Spleen (tissue), 11 donors: Measurements from ENCODE around the gene EIF4A3. TPM values are rescaled to one million over a fixed set of nuclear protein-coding genes. Genes with fewer than 3 reads are reported as not detected.

Experiments
- DNase-seq: peaks from one replicate; pipeline ENCODE4 v3.0.0-alpha.2; 2020
- H3K27ac ChIP-seq, 8 donors: fragments of 200-600 bp; sonication (generic) in 7 of 8; 1 replicate in 4 of 8; 2 replicates in 4 of 8; pipeline versions ENCODE4 v1.5.0 to v1.8.0; 2016 to 2021; ENCODE audit warnings: inconsistent platforms in 4 of 8, mild to moderate bottlenecking in 4 of 8, moderate library complexity in 1 of 8
- H3K27me3 ChIP-seq, 7 donors: fragments of 200-600 bp; sonication (generic) in 6 of 7; replicated peaks in 1 of 7; 1 replicate in 4 of 7; 2 replicates in 3 of 7; pipeline versions ENCODE4 v1.5.0 to v1.8.0; 2016 to 2021; ENCODE audit warnings: inconsistent platforms in 3 of 7, mild to moderate bottlenecking in 1 of 7
- H3K36me3 ChIP-seq, 6 donors: fragments of 200-600 bp; sonication (generic) in 5 of 6; 1 replicate in 4 of 6; 2 replicates in 2 of 6; pipeline versions ENCODE4 v1.5.0 to v1.8.0; 2016 to 2021; ENCODE audit warnings: inconsistent platforms in 2 of 6
- H3K4me1 ChIP-seq, 6 donors: fragments of 200-600 bp; sonication (generic) in 5 of 6; 1 replicate in 3 of 6; 2 replicates in 3 of 6; pipeline versions ENCODE4 v1.5.0 to v1.8.0; 2016 to 2021; ENCODE audit warnings: inconsistent platforms in 3 of 6
- H3K4me3 ChIP-seq, 8 donors: fragments of 200-600 bp; sonication (generic) in 7 of 8; 1 replicate in 4 of 8; 2 replicates in 4 of 8; pipeline versions ENCODE4 v1.5.0 to v1.8.0; 2016 to 2021; ENCODE audit warnings: inconsistent platforms in 4 of 8, mild to moderate bottlenecking in 4 of 8, moderate library complexity in 2 of 8
- H3K9me3 ChIP-seq, 8 donors: fragments of 200-600 bp; sonication (generic) in 7 of 8; 1 replicate in 4 of 8; 2 replicates in 4 of 8; pipeline versions ENCODE4 v1.5.0 to v1.8.0; 2016 to 2021; ENCODE audit warnings: inconsistent platforms in 4 of 8
- CTCF ChIP-seq, 11 experiments: fragments of 200-600 bp in 7 of 11; fragments of 450-650 bp in 4 of 11; sonication (generic) in 4 of 11; IDR thresholded peaks in 8 of 11; conservative IDR thresholded peaks in 3 of 11; 1 replicate in 7 of 11; 2 replicates in 4 of 11; pipeline versions ENCODE4 v1.4.0 to v1.8.0; 2016 to 2021; ENCODE audit warnings: antibody characterized with exemption in 11 of 11, inconsistent platforms in 4 of 11, mild to moderate bottlenecking in 1 of 11
- POLR2A ChIP-seq, 3 donors: fragments of 450-650 bp; IDR thresholded peaks; one replicate each; pipeline ENCODE4 v1.5.1; 2017; ENCODE audit warnings: antibody characterized with exemption in 3 of 3, mild to moderate bottlenecking in 1 of 3
- POLR2AphosphoS5 ChIP-seq, 3 donors: sonication (generic); formaldehyde crosslinking; IDR thresholded peaks; one replicate each; pipeline ENCODE4 v1.5.1; 2017; ENCODE audit warnings: antibody characterized with exemption in 3 of 3
- WGBS, 5 donors: extraction: QIAGEN DNeasy Blood & Tissue Kit in 3 of 5; methylation state at CpG; one replicate each; pipeline versions ENCODE4 v1.1.5 to v1.1.7; 2013 to 2018; 5-methylcytosine and 5-hydroxymethylcytosine counted together
- intact Hi-C: fragments of 100-400 bp; cut with DNase I; formaldehyde crosslinking; loops from one replicate; pipeline ENCODE4 v1.15.0; 2023; ENCODE audit warnings: low total_unique reads
- polyA plus RNA-seq, 3 donors: library from polyadenylated mRNA; stranded (reverse); fragments of 200-250 nt; gene quantifications; one replicate each; pipeline ENCODE4 v1.2.1, GENCODE V29; 2013
- total RNA-seq, 7 donors: library from RNA; depleted of rRNA in 3 of 7; stranded (reverse); fragments of >200 nt in 3 of 7; fragmentation: NEBNext Ultra II Directional in 4 of 7; extraction: Animal tissue kit (Norgen Biotek cat#: 25700) in 4 of 7; gene quantifications; one replicate each; pipeline versions ENCODE4 v1.1.0 to v1.2.1, GENCODE V29; 2016 to 2021
- donor health status: healthy with polysubstance abuse.
- donor health status: DM: no; HTN: no; CAD: no; lungs with moderate emphysema.
- donor health status: DM: no; HTN: no; CAD: no.
- donor health status: Bipolar disorder and iron deficiency.
- donor health status: healthy.
- donor health status: DM: no; HTN: no; CAD: no.
- donor health status: DM: yes; HTN: yes; CAD: no.

EIF4A3 gene
- total and polyA plus RNA-seq, 10 donors = 37.3 to 79.5 (median 63.6) TPM

- peaks cover 0 to 21% (median 0%) of the 10 kb centered on the region in 7 donors for H3K27me3 ChIP-seq
- no peaks in the 10 kb centered on the region for H3K36me3 ChIP-seq
- no peak overlapping the region for H3K4me3 ChIP-seq
- intact Hi-C loops = no loop called here
- H3K9me3 ChIP-seq = no peaks in the 10 kb centered on the region
- 85 to 92% (median 91%) methylated on average over 22 to 23 of the region's 23 CpGs for WGBS, 5 donors
- TF ChIP-seq POLR2A (IDR thresholded peaks at IDR 0.05) (no peak), CTCF (IDR thresholded peaks at IDR 0.05 in 8 of 11, conservative IDR thresholded peaks at IDR 0.05 in 3 of 11) (no peak)
- DNase-seq = no peak
- no peak overlapping the region for H3K27ac ChIP-seq
- peaks cover 0 to 23% (median 6%) of the 10 kb centered on the region in 6 donors for H3K4me1 ChIP-seq
Measured at GRCh38 chr17:80189611-80190010, 42.7 kb upstream of the EIF4A3 start.

GRCh38 chr17:80187515-80187941 is 40.6 kb upstream of the EIF4A3 start:
- Histone ChIP-seq H3K36me3 (no peaks in the 10 kb centered on the region), H3K27me3 (peaks cover 0 to 23% (median 0%) of the 10 kb centered on the region in 7 donors), H3K9me3 (no peaks in the 10 kb centered on the region), H3K4me1 (peaks cover 0 to 21% (median 5%) of the 10 kb centered on the region in 6 donors), H3K27ac (peak overlapping the region in 1 of 8 donors; percentile 17), H3K4me3 (peak overlapping the region in 1 of 8 donors; percentile 32)
- WGBS, 5 donors = 66 to 79% (median 69%) methylated on average over 9 to 18 of the region's 18 CpGs
- DNase-seq = no peak
- TF ChIP-seq POLR2A (IDR thresholded peaks at IDR 0.05) (no peak), POLR2AphosphoS5 (IDR thresholded peaks at IDR 0.05) (peak in 2 of 3 donors; percentile 46 to 65), CTCF (IDR thresholded peaks at IDR 0.05 in 8 of 11, conservative IDR thresholded peaks at IDR 0.05 in 3 of 11) (no peak)
- intact Hi-C loops = no loop called here

- peak overlapping the region in 1 of 8 donors; percentile 17 for H3K27ac ChIP-seq
- H3K4me3 ChIP-seq = no peak overlapping the region
Measured at GRCh38 chr17:80187090-80187489, 40.2 kb upstream of the EIF4A3 start.

GRCh38 chr17:80185968-80186367 is 39.0 kb upstream of the EIF4A3 start:
- Histone ChIP-seq H3K27ac (no peak overlapping the region), H3K4me1 (peaks cover 0 to 9% (median 1%) of the 10 kb centered on the region in 6 donors), H3K4me3 (no peak overlapping the region), H3K9me3 (no peaks in the 10 kb centered on the region), H3K36me3 (no peaks in the 10 kb centered on the region), H3K27me3 (peaks cover 0 to 14% (median 0%) of the 10 kb centered on the region in 7 donors)
- intact Hi-C loops = no loop called here
- WGBS, 5 donors = 82 to 91% (median 87%) methylated on average over 9 of the region's 9 CpGs
- DNase-seq = no peak
- no peak for TF ChIP-seq POLR2AphosphoS5 (IDR thresholded peaks at IDR 0.05)
- TF ChIP-seq POLR2A (IDR thresholded peaks at IDR 0.05) = no peak
- TF ChIP-seq CTCF (IDR thresholded peaks at IDR 0.05 in 8 of 11, conservative IDR thresholded peaks at IDR 0.05 in 3 of 11) = no peak

More at GRCh38 chr17:80187090-80187489, 40.2 kb upstream of the EIF4A3 start:
- TF ChIP-seq CTCF (IDR thresholded peaks at IDR 0.05 in 8 of 11, conservative IDR thresholded peaks at IDR 0.05 in 3 of 11) = no peak
- TF ChIP-seq POLR2AphosphoS5 (IDR thresholded peaks at IDR 0.05) = no peak
- no peak for TF ChIP-seq POLR2A (IDR thresholded peaks at IDR 0.05)
- no peak for DNase-seq
- 84 to 90% (median 86%) methylated on average over 16 of the region's 16 CpGs for WGBS, 5 donors
- Histone ChIP-seq H3K9me3 (no peaks in the 10 kb centered on the region), H3K4me1 (peaks cover 0 to 18% (median 4%) of the 10 kb centered on the region in 6 donors), H3K27me3 (peaks cover 0 to 18% (median 0%) of the 10 kb centered on the region in 7 donors), H3K36me3 (no peaks in the 10 kb centered on the region)
- intact Hi-C loops = no loop called here
